Karpas-422 (cell line): ENCODE results near the gene F11R. TPM values are rescaled to one million over a fixed set of nuclear protein-coding genes. Genes with fewer than 3 reads are reported as not detected.
"Not testable (repeated sequence)": the region's sequence is repeated elsewhere in the genome, so short reads cannot be mapped to it uniquely, and the experiment has no call there.

ENCODE experiments used
- DNase-seq: peaks from one replicate; pipeline ENCODE4 v3.0.0-alpha.2; 2015
- H2AFZ ChIP-seq: fragments of 200-600 bp; sonication (generic); 2 replicates; pipeline ENCODE4 v1.6.1; 2014; ENCODE audit warnings: antibody characterized with exemption, low read length, mixed read lengths
- H3K27ac ChIP-seq: fragments of 200-600 bp; sonication (generic); 2 replicates; pipeline ENCODE4 v1.5.1; 2014; ENCODE audit warnings: mild to moderate bottlenecking, low read length, moderate library complexity
- H3K27me3 ChIP-seq: fragments of 200-600 bp; sonication (generic); 2 replicates; pipeline ENCODE4 v1.6.1; 2014; ENCODE audit warnings: low read length, mixed read lengths
- H3K36me3 ChIP-seq: fragments of 200-600 bp; sonication (generic); 2 replicates; pipeline ENCODE4 v1.6.1; 2014; ENCODE audit warnings: low read length, mixed read lengths; ENCODE audit not compliant: insufficient read depth
- H3K4me1 ChIP-seq: fragments of 200-600 bp; sonication (generic); 2 replicates; pipeline ENCODE4 v1.6.1; 2014; ENCODE audit warnings: mild to moderate bottlenecking, low read length, mixed read lengths
- H3K4me2 ChIP-seq: fragments of 200-600 bp; sonication (generic); 2 replicates; pipeline ENCODE4 v1.6.1; 2014; ENCODE audit warnings: low read length, low read depth, mild to moderate bottlenecking; ENCODE audit not compliant: poor library complexity, severe bottlenecking
- H3K4me3 ChIP-seq: fragments of 200-600 bp; sonication (generic); 2 replicates; pipeline ENCODE4 v1.5.1; 2014; ENCODE audit warnings: mild to moderate bottlenecking, antibody characterized with exemption, low read length, mixed read lengths
- H3K79me2 ChIP-seq: fragments of 200-600 bp; sonication (generic); 2 replicates; pipeline ENCODE4 v1.6.1; 2014; ENCODE audit warnings: mild to moderate bottlenecking, low read length, mixed read lengths
- H3K9ac ChIP-seq: fragments of 200-600 bp; sonication (generic); 2 replicates; pipeline ENCODE4 v1.6.0; 2014; ENCODE audit warnings: low read length
- H3K9me2 ChIP-seq: fragments of 200-600 bp; sonication (generic), shearing (Covaris generic); replicated peaks from 2 replicates; pipeline ENCODE4 v1.6.0; 2014; ENCODE audit warnings: mild to moderate bottlenecking, low read length, moderate library complexity; ENCODE audit not compliant: insufficient read depth
- H3K9me3 ChIP-seq: fragments of 300-700, 200-600 bp; sonication (generic); 2 replicates; pipeline ENCODE4 v1.6.1; 2014; ENCODE audit warnings: low read length, mixed read lengths
- H4K20me1 ChIP-seq: fragments of 200-600 bp; sonication (generic); 2 replicates; pipeline ENCODE4 v1.6.1; 2014; ENCODE audit warnings: mild to moderate bottlenecking, antibody characterized with exemption, low read length, low read depth; ENCODE audit not compliant: insufficient read depth
- total RNA-seq: library from RNA; depleted of rRNA; stranded (reverse); fragments of >200 nt; shearing (Covaris generic); gene quantifications from 2 replicates; pipeline ENCODE4 v1.2.3, GENCODE V29; 2014; ENCODE audit warnings: low replicate concordance

Gene F11R
- total RNA-seq, 1 experiment from 2014 or later, result 6.5 TPM

- no peak overlapping the region for H3K9ac ChIP-seq
- H3K79me2 ChIP-seq, result no peaks in the 10 kb centered on the region
- H3K4me3 ChIP-seq, result peak overlapping the region; percentile 65
- no peaks in the 10 kb centered on the region for H3K27me3 ChIP-seq
- H3K27ac ChIP-seq, result no peak overlapping the region
- no peaks in the 10 kb centered on the region for H4K20me1 ChIP-seq
- DNase-seq, result peak; percentile 82
- H3K4me1 ChIP-seq, result peaks cover 25% of the 10 kb centered on the region
- H3K36me3 ChIP-seq, result no peaks in the 10 kb centered on the region
- H3K9me2 ChIP-seq, result no peaks in the 10 kb centered on the region
- H3K9me3 ChIP-seq, result no peaks in the 10 kb centered on the region
- peak overlapping the region; percentile 70 for H2AFZ ChIP-seq
- peak overlapping the region; percentile 82 for H3K4me2 ChIP-seq
Observed at GRCh38 chr1:161021165-161021969, 415 bp upstream of the F11R start.

GRCh38 chr1:161019751-161020495 is 1.0 kb downstream of the F11R start:
- Histone ChIP-seq H3K9ac (no peak overlapping the region), H3K27me3 (no peaks in the 10 kb centered on the region), H3K4me2 (no peak overlapping the region), H3K4me3 (no peak overlapping the region), H3K9me2 (no peaks in the 10 kb centered on the region), H3K27ac (no peak overlapping the region), H2AFZ (no peak overlapping the region), H3K79me2 (no peaks in the 10 kb centered on the region), H3K4me1 (peaks cover 25% of the 10 kb centered on the region), H3K9me3 (no peaks in the 10 kb centered on the region), H4K20me1 (no peaks in the 10 kb centered on the region), H3K36me3 (no peaks in the 10 kb centered on the region)
- DNase-seq, result no peak

- H4K20me1 ChIP-seq, H3K4me2 ChIP-seq, DNase-seq, H3K27ac ChIP-seq, H3K27me3 ChIP-seq, H3K36me3 ChIP-seq, H3K9me3 ChIP-seq, H3K4me3 ChIP-seq, H3K79me2 ChIP-seq, H2AFZ ChIP-seq, H3K9ac ChIP-seq, H3K9me2 ChIP-seq: not testable (repeated sequence)
- H3K4me1 ChIP-seq, result peaks cover 25% of the 10 kb centered on the region
Observed at GRCh38 chr1:161019111-161019660, 1.8 kb downstream of the F11R start.

DNA sequence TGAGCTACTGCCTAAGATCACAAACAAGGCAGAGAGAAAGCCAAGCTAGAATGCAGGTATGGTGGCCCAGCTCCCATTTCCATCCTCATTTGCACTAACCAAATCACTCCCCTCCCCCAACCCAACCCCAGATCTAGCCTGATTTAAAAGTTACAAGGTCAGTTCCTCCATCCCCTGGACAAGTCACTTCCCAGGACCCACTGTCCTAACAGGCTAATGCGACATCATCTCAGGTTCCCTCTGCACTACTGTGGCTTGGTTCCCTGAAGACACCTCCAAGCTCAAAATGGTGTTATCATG is 2.4 kb downstream of the F11R start:
- Histone ChIP-seq H3K27me3 (no peaks in the 10 kb centered on the region), H3K36me3 (no peaks in the 10 kb centered on the region), H3K9ac (no peak overlapping the region), H4K20me1 (no peaks in the 10 kb centered on the region), H2AFZ (no peak overlapping the region), H3K9me3 (no peaks in the 10 kb centered on the region), H3K4me3 (no peak overlapping the region), H3K79me2 (no peaks in the 10 kb centered on the region), H3K27ac (no peak overlapping the region), H3K9me2 (no peaks in the 10 kb centered on the region), H3K4me1 (peaks cover 30% of the 10 kb centered on the region), H3K4me2 (no peak overlapping the region)
- no peak for DNase-seq

GRCh38 chr1:161017756-161018630 is 3.0 kb downstream of the F11R start:
- no peaks in the 10 kb centered on the region for H3K9me3 ChIP-seq
- no peaks in the 10 kb centered on the region for H3K36me3 ChIP-seq
- H3K27me3 ChIP-seq, result no peaks in the 10 kb centered on the region
- no peak overlapping the region for H3K4me2 ChIP-seq
- no peak overlapping the region for H3K4me3 ChIP-seq
- H3K9ac ChIP-seq, result no peak overlapping the region
- H3K9me2 ChIP-seq, result no peaks in the 10 kb centered on the region
- DNase-seq, result no peak
- H3K4me1 ChIP-seq, result peaks cover 36% of the 10 kb centered on the region
- H3K79me2 ChIP-seq, result no peaks in the 10 kb centered on the region
- H2AFZ ChIP-seq, result no peak overlapping the region
- no peak overlapping the region for H3K27ac ChIP-seq
- no peaks in the 10 kb centered on the region for H4K20me1 ChIP-seq

GRCh38 chr1:161017181-161017580 is 3.8 kb downstream of the F11R start:
- H3K4me2 ChIP-seq, H3K4me3 ChIP-seq, H3K27me3 ChIP-seq, H3K9ac ChIP-seq, H4K20me1 ChIP-seq, H2AFZ ChIP-seq, H3K36me3 ChIP-seq, H3K27ac ChIP-seq, H3K9me3 ChIP-seq, DNase-seq, H3K9me2 ChIP-seq, H3K79me2 ChIP-seq: not testable (repeated sequence)
- H3K4me1 ChIP-seq, result peaks cover 38% of the 10 kb centered on the region

DNA sequence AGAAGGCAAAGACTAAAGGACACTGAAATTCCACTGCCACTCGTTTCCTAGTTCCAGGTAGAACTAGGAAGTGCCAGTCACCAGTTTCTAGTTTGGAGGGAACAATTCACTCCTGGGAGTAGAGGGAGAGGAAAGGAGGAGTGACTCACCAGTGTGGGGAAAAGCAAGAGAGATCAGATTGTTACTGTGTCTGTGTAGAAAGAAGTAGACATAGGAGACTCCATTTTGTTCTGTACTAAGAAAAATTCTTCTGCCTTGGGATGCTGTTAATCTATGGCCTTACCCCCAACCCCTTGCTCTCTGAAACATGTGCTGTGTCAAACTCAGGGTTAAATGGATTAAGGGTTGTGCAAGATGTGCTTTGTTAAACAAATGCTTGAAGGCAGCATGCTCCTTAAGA is 4.3 kb downstream of the F11R start:
- not testable (repeated sequence) for H3K4me2 ChIP-seq, H3K9ac ChIP-seq, H3K4me3 ChIP-seq, H4K20me1 ChIP-seq, H3K27me3 ChIP-seq, H3K36me3 ChIP-seq, H3K27ac ChIP-seq, H3K79me2 ChIP-seq, H3K9me2 ChIP-seq, H2AFZ ChIP-seq, DNase-seq, H3K9me3 ChIP-seq
- H3K4me1 ChIP-seq, result peaks cover 36% of the 10 kb centered on the region
